M059J (cell line): ENCODE data around the gene PRG3. TPM values are rescaled to one million over a fixed set of nuclear protein-coding genes. Genes with fewer than 3 reads are reported as not detected.
"Not testable (repeated sequence)": the region's sequence is repeated elsewhere in the genome, so short reads cannot be mapped to it uniquely, and the experiment has no call there.

Experiments
- DNase-seq: peaks from one replicate; pipeline ENCODE4 v3.0.0-alpha.2; 2012; ENCODE audit warnings: low read depth
- total RNA-seq: library from RNA; depleted of rRNA; stranded (reverse); fragments of >200 nt; shearing (Covaris generic); gene quantifications from 2 replicates; pipeline ENCODE4 v1.2.3, GENCODE V29; 2014

Gene PRG3
- total RNA-seq, 1 experiment from 2014 or later = not detected

DNA sequence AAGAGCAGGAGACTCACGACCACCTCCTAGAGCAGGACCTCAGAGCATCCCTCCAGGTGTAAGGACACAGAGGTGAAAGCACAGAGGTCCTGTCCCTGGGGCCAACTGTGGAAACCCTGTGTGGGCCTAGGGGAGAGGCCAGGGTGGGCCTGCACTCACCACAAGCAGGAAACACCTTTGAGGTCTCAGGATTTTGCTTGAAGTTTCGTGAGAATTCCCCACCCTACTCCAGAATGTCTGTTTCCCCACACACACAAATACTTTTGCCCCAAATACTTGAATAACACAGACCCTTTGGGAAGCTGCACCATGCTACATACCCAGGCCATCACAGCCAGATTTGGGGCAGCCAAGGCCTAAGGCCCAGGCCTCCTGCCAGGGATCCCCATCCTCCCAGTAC is 27.8 kb upstream of the PRG3 start:
- no peak for DNase-seq

DNA sequence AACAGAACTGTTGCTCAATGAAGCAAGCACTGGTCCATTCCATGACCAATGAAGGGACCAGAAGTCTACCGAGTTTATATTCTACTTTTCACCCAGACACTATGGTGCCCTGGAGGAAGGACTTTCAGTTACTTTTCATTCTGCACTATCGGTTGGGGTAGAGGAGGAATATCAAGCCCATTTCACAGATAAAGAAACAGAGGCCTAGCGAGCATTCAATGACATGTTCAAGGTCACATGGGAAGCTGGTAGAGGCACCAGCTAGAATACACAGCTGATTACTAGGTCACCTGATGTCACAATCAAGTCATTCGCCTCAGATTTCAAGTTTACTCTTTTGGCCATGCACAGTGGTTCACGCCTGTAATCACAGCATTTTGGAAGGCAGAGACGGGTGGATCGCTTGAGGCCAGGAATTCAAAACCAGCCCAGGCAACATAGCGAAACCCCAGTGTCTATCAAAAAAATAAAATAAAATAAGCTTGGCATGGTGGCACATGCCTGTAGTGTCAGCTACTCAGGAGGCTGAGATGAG is 27.1 kb upstream of the PRG3 start:
- no peak for DNase-seq

DNA sequence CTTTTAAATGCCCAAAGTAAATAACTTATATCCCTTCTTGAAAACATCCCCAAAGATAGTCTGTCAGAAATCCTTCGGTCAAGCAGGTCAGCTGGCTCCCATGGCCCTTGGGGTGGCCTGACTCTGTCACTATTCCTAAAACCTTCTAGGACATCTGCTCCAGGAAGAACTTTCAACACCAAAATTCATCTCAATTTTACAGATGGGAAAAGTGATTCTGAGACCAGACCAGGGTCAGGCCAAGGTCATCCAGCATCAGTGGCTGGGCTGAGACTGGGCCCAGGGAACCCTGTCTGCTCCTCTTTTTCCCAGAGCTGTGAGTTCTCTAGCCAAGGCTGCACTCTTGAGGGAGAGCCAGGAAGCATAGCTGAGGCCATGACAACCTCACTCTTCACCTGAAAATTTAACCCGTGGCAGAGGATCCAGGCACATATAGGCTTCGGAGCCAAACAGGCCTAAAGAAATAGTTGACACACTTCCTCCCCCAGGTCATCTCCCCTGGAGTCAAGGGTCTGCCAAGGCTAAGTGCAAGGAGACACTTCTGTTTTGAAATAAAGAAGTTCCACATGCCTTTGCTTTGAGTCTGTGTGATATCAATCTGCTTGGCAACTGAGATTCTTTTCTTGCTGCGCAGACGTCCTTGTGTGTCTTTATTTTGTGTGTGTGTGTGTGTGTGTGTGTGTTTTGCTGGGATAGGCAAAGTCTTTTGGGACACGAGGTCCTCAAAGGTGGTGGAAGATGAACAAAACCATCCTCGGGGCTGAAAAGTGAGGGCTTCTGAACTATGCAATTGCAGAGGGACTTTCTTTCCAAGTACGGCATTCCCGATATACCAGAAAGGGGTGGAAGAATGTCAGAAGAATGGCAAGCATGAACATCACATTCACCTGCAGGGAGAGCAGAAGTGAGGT is 26.3 kb upstream of the PRG3 start:
- no peak for DNase-seq

DNA sequence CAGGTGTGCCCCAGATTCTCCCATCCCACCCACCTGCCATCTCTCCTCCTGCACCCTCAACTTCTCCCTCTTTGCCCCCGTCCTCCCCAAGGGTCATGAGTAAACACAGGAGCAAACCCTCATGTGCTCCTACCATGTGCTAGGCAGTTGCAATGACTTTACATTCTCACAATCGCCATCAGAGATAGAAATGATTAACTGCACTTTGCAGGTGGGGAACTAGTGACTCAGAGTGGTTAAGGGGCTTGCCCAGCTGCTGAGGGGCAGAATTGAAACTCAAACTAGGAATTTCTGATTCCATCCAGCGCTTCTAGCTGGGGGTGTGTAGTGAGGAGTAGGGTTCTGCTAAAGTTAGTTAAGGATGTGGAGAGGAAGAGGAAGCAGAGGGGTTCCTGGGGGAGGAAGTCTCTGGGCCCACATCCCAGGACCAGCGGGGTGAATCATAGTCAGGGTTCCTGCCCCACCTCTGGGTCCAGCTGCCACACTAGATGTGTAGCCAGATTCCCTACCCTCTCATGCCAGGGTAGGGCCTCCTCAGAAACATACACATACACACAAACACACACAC is 25.5 kb upstream of the PRG3 start:
- DNase-seq = peak; percentile 25

DNA sequence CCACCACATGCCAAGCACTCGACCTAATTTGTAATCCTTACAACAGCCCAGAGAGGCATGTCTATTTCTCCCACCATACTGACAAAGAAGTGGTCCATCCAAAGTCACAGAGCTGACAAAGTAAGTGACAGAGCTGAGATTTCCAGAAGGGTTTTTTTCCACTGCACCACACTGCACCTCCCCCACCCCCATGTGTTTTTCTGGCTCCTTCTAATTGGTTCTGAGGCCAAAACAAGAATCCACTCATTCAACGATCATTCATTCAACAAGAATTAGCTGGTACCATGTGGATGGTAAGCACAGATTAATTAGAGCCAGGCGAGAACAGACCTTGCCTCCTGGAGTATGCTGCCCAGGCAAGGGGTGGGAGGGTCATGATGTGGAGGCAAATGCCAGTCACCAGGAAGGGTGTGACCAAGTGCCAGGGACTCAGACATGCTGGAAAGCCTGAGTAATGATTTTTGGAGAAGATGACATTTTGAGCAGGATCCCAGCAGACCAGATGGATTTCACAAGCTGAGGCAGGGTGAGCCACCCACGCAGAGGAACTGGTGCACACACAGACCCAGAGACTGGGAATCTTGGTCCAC is 24.4 kb upstream of the PRG3 start:
- DNase-seq = no peak

DNA sequence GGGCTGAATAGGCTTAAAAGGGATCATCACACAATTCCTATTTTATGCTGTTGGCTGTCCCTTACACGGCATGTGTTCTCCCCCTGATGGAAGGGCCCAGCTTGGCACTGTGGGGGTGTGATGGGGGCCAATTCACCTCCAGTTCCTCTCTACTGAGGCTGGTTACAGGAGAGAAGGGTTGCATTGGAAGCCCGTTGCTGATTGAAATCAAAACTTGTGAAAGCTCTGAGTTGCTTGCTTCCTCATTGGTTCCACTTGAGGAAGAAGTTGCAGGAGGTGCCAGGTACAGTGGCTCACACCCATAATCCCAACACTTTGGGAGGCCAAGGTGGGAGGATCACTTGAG is 22.8 kb upstream of the PRG3 start:
- DNase-seq = no peak

DNA sequence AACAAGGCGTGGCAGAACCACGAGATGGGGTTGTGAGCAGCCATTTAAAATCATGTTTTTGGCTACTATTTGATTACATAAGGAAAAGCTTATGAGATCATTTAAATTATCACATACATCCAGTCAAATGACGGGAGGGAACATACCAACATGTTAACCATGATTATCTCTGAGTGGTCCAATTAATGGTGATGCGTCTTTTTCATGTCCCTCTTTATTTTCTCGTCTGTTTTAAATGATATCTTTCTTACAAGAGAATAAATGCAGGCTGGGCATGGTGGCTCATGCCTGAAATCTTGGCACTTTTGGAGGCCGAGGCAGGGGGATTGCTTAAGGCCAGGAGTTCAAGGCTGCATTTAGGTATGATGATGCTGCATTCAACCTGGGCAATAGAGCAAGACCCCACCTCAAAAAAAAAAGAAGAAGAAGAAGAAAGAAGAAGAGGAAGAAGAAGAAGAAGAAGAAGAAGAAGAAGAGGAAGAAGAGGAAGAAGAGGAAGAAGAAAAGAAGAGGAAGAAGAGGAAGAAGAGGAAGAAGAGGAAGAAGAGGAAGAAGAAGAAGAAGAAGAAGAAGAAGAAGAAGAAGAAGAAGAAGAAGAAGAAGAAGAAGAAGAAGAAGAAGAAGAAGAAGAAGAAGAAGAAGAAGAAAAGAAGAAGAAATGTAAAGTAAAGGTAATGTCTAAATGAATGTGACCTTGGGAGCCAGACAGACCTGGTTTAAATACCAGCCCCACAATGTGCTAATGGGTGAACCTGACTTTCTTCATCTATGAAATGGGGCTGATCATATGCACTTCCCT is 22.3 kb upstream of the PRG3 start:
- not testable (repeated sequence) for DNase-seq

DNA sequence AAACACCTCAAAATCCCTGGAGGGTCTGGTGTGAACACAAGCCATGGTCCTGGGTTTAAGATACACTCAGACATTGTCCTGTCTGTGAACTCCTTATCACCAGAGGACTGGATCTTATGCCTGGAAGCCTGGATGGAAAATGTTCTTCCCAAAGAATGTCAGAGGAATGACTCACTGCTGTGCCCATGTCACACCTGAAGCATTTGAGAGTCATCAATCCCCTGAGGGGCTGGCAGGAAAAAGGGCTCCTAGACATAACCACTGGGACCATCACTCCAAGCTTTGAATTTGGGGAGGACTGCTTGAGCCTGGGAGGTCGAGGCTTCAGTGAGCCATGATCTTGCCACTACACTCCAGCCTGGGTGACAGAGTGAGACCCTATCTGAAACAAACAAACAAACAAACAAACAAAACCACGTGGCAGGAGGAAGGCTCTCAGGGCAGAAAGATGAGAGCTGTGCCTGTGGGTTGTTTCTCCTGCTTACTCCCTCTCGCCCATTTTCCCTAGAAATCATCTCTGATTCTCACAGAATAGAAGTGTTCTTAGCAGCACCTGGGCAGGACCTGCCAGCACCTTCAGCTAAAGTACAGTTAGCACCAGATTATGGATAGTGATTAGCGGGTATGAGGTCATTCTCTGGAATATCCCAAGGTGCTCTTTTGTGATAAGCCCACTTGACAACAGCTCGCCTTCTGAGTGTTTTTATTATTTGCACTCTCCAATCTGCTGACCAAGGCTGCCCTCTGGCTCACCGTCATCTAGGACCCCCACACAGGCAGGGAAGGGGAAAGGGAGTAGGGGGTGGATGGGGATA is 21.4 kb upstream of the PRG3 start:
- peak; percentile 90 for DNase-seq

DNA sequence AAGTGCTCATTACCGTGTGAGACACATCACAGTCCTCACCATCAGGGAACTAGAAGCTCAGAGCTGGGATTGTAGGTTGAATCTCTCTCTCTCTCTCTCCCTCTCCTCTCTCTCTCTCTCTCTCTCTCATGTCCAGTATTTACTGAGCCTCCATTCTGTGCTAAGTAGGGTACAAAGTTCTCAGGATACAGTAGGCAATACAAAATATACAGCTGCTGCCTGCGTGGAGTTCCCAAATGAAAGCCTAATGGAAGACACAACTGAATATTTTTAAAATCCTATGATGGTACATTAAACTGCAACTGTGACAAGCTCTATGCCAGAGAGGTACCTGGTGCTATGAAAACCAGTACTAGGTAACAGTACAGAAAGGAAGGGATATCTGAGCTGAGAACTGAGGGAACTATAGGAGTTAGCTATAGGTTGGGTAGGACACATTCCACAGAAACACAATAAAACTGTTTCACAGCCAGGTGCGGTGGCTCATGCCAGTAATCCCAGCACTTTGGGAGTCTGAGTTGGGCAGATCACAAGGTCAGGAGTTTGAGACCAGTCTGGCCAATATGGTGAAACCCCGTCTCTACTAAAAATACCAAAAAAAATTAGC is 19.1 kb upstream of the PRG3 start:
- DNase-seq = no peak

DNA sequence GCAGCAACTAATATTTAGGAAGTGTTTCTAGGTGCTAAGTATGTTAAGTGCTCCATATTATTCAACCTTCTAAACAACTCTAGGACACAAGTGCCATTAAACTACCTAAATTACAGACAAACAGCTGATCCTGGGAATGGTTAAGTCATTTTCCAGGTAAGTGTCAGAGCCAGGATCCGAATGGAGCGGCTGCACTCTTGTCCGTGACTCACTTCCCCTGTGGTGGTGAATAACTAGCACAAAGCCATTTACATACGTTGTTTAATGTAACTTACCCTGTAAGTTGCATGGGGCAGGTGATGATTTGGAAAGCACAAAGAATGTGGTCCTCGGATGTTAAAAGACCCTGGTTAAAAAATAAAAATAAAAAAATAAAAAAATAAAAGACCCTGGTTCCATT is 18.3 kb upstream of the PRG3 start:
- DNase-seq = peak; percentile 52

DNA sequence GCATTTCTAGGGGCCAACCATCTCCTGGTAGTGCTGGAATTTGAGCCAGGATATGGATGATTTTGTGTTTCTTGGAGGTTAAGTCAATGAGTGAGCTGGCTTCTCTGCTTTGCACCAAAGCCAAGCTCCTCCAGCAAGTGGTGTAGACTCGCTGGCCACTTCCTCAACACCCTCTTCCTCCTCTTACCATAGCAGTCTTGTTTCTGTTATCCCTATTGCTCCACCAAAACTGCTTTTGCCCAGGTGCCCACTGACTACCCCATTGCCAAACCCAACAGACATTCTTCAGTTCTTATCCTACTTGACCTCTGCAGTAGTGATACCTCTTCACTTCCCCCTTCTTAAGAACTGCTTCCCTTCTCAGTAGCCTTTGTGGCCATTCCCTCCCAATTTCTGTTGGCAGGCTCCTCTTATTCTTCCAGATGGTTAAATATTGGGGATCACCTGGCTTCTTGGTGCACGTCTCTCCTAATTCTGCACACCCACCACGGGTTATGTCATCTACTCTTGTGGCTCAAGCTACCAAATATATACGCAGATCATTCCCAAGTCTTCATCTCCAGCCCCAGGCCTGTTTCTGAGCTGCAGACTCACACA is 16.5 kb upstream of the PRG3 start:
- no peak for DNase-seq

DNA sequence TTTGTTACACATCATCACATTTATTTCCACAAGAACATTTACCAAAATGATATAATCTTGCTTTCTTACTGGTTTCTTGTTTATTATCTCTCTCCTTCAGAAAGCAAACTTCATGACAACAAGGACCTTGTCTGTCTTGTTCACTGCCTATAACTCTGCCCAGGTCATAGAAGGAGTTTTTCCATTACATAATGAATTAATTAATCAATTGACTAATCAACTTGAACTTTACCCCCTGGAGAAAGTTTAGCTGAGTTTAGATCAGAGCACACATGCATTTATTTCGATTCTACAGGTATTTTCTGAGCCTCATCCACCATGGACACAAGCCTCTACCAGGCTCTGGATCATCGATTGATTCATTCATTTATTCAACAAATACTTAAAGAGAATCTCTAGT is 15.8 kb upstream of the PRG3 start:
- DNase-seq = no peak

DNA sequence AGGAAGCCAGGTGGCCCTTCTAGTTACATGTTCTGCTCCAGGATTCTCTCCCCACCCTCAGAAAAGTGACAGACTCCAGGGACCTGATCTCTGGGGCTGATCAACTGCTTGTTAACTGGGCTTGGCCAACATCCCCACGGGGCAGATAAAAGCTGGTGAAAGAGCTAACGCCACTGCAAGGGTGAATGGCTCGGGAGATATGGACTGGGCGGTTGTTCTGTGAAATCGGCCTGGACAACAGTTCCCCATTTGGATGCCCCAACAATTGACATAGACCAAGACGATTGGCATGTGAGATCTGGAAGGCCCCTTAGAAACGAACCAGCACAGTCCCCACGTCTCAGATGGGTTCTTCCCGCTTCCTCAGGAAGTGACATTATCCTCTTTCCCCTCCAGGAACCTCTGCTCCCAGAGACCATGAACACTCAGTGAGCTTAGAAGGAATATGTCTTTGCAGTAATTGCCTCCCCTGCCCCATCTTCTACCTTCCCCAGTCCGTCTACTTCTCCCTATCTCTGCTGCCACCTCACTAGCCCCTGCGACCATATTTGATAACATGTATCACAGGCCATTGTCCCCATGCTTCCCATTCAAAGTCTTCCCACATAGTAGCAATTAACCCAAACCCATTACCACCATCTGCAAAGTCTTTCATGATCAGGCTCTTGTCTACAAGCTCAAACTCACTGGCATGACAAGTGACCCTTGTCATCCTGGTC is 15.1 kb upstream of the PRG3 start:
- DNase-seq = no peak

DNA sequence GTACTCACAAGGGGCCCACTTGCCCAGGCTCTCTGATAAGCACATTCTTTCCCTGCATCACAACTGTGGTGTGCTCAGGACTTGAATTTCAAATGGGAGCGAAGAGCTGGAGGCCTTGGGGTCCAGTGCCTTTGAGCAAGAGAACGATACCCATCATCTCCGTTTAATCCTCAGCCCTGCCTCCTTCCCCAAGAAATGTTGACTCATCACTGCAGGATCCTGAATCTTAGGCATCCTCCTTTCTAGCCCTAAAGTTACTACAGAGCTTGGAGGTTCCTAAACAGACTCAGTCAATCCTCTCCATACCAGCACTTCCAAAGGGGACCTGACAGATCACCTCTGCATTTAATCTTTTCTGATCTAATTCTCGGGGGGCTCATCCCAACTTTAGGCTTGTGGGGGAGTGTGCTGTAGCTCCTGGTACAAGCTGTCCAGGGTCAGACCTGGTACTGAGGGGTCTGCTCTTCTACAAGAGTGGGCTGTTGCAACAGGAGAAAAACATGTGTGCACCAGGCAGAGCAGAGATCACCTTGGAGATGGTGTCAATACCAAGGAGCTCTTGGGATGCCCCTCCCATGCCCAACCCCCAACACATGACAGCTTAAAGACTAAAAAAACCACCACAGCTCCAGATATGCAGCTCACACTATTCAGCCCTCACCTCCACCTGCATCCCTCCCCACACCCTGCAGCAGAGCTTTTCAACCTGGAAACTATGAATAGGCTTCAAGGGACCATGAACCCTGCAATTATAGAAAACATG is 13.4 kb upstream of the PRG3 start:
- no peak for DNase-seq

DNA sequence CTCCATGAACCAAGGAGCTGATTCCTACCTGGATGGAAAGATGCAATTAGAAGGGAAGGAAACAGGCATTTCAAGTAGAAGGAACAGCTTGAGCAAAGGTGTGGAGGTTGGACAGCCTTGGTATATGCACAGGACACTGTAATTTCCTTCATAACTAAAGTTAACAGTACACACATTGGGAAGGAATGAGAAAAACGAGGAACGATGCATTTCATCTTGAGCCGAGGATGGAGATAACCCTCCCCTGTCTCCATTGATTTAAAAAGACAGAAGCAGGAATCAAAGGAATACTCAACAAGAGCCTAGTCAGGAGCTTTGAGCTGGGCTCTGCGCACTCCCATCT is 11.8 kb upstream of the PRG3 start:
- no peak for DNase-seq

DNA sequence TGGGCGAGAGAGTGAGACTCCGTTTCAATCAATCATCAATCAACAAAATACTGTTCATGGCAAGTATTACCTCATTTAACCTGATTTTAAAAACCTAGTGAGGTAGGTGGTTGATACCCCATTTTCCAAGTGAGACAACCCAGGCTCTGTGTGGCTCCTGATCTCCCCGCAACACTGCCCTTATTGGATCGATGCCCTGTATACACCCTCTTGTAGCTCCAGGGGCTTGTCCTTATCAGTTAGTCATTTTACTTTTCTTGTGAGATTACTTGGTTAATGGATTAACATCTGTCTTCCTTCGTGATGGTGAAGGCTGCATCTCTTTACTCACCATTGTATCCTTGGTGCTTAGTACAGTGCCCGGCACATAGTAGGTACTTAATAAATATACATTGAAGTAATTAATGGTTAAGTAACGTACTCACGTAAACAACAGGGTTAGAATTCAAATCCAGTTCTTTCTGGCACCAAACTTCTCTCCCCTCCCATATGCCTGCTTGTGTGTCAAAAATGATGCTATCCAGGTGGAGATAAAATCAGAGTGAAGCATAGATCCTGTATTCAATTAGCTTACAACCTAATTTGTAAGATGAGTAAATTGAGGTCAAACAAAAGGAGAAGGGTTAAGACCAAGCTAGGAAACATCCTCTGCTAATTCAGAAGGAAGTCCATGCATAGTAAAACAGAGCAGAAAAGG is 11.3 kb upstream of the PRG3 start:
- no peak for DNase-seq

DNA sequence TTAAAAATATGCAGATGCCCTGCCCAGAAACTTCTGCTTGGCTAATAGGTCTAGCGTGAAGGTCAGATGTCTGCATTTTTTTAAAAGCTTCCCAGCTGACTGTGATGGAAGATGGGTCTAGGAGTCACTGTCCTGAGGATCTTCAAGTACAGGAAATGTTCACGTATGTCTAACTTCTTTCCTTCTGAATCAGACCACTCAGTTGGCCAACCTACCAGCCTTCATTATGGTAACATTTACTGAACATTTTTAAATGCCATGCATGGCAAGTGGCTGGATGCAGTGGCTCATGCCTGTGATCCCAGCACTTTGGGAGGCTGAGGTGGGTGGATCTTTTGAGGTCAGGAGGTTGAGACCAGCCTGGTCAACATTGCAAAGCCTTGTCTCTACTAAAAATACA is 10.6 kb upstream of the PRG3 start:
- no peak for DNase-seq

DNA sequence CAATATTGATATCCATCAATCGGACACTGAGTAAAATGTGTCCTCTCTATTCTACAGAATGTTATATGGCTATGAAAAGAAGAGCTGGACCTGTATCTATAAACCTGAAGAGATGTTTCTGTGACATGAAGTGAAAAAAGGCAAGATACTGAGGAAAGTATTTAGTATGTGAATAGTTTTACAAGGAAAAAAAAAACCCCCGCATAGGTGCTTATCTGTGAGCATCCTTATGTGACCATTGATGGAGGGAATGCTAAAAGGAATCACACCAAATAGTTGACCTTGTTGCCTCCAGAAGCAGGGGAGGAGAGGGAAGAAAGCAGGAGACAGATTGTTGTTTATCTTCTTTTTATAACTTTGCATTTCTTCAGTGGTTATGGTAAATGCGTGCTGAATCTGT is 10.2 kb upstream of the PRG3 start:
- no peak for DNase-seq

DNA sequence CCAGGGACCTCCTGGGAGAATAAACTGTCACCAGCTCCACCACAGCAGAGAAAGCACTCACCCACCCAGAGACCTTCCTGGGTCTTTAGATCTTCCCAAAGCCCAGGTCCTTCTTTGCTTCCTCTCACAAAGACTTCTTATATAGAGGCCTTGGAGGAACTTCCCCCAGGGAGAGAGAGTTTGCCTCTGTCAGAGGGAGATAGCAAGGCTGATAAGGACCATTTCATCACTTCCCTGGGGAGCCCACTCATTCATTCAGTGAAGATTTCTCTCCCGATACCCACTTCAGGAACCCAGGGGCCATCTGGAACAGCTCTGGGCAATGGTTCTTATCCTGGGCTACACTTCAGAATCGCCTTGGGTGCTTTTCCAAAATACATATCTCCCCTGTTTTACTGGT is 9.6 kb upstream of the PRG3 start, which contains the start of gene PRG2:
PRG2 (minus strand) TSS at position 116 of the 400 bp plus-strand sequence. CDS start 706 bp downstream, outside the sequence.
- no peak for DNase-seq
